ENCODE measurements around the gene CAMK1D. TPM values are rescaled to one million over a fixed set of nuclear protein-coding genes. Genes with fewer than 3 reads are reported as not detected.

CAMK1D gene
- total and polyA plus RNA-seq, 2 donors (not counting 3 experiments of a cell fraction or from before 2014, with no cell fraction given): 0.37 to 4.2 TPM

DNA sequence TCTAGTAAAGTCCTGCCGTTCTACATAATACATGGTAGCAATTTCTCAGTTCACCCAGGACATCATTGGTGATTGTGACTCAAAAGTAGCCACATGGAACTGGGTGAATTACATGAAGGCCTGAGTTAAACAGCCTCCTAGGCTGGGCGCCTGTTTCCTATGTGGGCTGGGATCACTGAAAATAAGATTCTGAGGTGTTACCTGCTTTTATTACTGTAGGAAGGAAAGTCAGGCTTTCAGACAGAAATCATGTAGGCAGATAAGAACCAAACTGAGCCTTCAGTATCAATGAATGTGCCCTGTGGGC lies 160.4 kb downstream of the CAMK1D start:
- no peak overlapping the region for H2AFZ ChIP-seq (ENCODE audit: low read depth, low read length)
- H3K4me2 ChIP-seq (ENCODE audit: insufficient read depth, low read length): no peak overlapping the region
- intact Hi-C loops (cut with micrococcal nuclease) (no loop called here), dilution Hi-C loops (cut with MboI; ENCODE audit: extremely low pct_ligation_motif_present, low sequenced_read_pairs) (no loop called here)
- TF ChIP-seq FOS (IDR thresholded peaks at IDR 0.05; ENCODE audit: borderline replicate concordance, insufficient read depth, low read length): no peak
- TF ChIP-seq, protein P1, sequence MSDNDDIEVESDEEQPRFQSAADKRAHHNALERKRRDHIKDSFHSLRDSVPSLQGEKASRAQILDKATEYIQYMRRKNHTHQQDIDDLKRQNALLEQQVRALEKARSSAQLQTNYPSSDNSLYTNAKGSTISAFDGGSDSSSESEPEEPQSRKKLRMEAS (IDR thresholded peaks at IDR 0.05; ENCODE audit: insufficient read depth, insufficient read length): no peak
- TF ChIP-seq, protein P2, sequence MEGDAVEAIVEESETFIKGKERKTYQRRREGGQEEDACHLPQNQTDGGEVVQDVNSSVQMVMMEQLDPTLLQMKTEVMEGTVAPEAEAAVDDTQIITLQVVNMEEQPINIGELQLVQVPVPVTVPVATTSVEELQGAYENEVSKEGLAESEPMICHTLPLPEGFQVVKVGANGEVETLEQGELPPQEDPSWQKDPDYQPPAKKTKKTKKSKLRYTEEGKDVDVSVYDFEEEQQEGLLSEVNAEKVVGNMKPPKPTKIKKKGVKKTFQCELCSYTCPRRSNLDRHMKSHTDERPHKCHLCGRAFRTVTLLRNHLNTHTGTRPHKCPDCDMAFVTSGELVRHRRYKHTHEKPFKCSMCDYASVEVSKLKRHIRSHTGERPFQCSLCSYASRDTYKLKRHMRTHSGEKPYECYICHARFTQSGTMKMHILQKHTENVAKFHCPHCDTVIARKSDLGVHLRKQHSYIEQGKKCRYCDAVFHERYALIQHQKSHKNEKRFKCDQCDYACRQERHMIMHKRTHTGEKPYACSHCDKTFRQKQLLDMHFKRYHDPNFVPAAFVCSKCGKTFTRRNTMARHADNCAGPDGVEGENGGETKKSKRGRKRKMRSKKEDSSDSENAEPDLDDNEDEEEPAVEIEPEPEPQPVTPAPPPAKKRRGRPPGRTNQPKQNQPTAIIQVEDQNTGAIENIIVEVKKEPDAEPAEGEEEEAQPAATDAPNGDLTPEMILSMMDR (IDR thresholded peaks at IDR 0.05; ENCODE audit: extremely low read depth in 1 of 2, insufficient read depth in 1 of 2, low read depth in 1 of 2, low read length in 2 of 2): no peak
- no peak for TF ChIP-seq POLR2AphosphoS5 (IDR thresholded peaks at IDR 0.05; ENCODE audit: insufficient read depth, low read depth, low read length)
- no peak for TF ChIP-seq MYC (IDR thresholded peaks at IDR 0.05; ENCODE audit: low read depth, low read length)
- TF ChIP-seq POLR2A (IDR thresholded peaks at IDR 0.05; ENCODE audit: low read depth, low read length): no peak
- TF ChIP-seq EZH2 (IDR thresholded peaks at IDR 0.05; ENCODE audit: borderline replicate concordance, low read depth, low read length, severe bottlenecking): no peak
- no peak for TF ChIP-seq GATA2 (IDR thresholded peaks at IDR 0.05; ENCODE audit: insufficient read depth, insufficient read length, low read depth, low read length)
- no peak for TF ChIP-seq JUN (IDR thresholded peaks at IDR 0.05; ENCODE audit: borderline replicate concordance, insufficient read depth, insufficient read length, low read depth)
- H4K20me1 ChIP-seq (replicated peaks; ENCODE audit: control insufficient read depth, extremely low read depth, insufficient read depth, low read length): no peaks in the 10 kb centered on the region
- no peaks in the 10 kb centered on the region for H3K9me3 ChIP-seq (replicated peaks; ENCODE audit: control insufficient read depth, insufficient read depth, low read length)
- CTCF ChIA-PET: no interaction called here
- POLR2A ChIA-PET: no interaction called here
- no peaks in the 10 kb centered on the region for H3K27me3 ChIP-seq (ENCODE audit: control insufficient read depth in 2 of 2, insufficient read depth in 2 of 2, low read length in 2 of 2)
- DNase-seq (ENCODE audit: low read depth, low spot score) (no peak), FAIRE-seq (no peak)
- H3K9ac ChIP-seq (replicated peaks; ENCODE audit: extremely low read depth, insufficient read depth, low read length): no peak overlapping the region
- no peak overlapping the region for H3K27ac ChIP-seq (ENCODE audit: insufficient read depth, low read depth, low read length)
- H3K4me3 ChIP-seq (replicated peaks in 1 of 3; ENCODE audit: insufficient read depth in 1 of 3, low read depth in 1 of 3, low read length in 3 of 3): no peak overlapping the region
- no peaks in the 10 kb centered on the region for H3K9me1 ChIP-seq (replicated peaks; ENCODE audit: control insufficient read depth, extremely low read depth, insufficient read depth, low read length)
- H3K36me3 ChIP-seq (ENCODE audit: control insufficient read depth in 2 of 2, extremely low read depth in 1 of 2, insufficient read depth in 2 of 2, low read length in 2 of 2): no peaks in the 10 kb centered on the region
- no TSS peak for BruUV-seq (replicated peaks)
- no peaks in the 10 kb centered on the region for H3K4me1 ChIP-seq (ENCODE audit: control insufficient read depth, extremely low read depth, insufficient read depth, low read length)
- no peaks in the 10 kb centered on the region for H3K79me2 ChIP-seq (ENCODE audit: control insufficient read depth, insufficient read depth, low read length)

Measured in endothelial cell of umbilical vein (primary cell).